GM12891 (cell line): ENCODE results near the gene UBASH3A.

Experiments
- DNase-seq: peaks from one replicate; pipeline ENCODE4 v3.0.0; 2011; ENCODE audit warnings: low spot score; ENCODE audit not compliant: insufficient read length
- FAIRE-seq: peaks from 2 replicates; lab custom pipeline; 2011; peaks lifted over from hg19 to GRCh38; lab: Jason Lieb, UNC
- PAX5 ChIP-seq: IDR thresholded peaks from 2 replicates; pipeline ENCODE4 v1.6.1; 2011; ENCODE audit warnings: low read length, moderate library complexity, mild to moderate bottlenecking; ENCODE audit not compliant: insufficient read depth, severe bottlenecking
- POLR2A ChIP-seq: IDR thresholded peaks from 2 replicates; pipeline ENCODE4 v1.6.1; 2011; ENCODE audit warnings: low read depth, low read length, control low read depth
- POLR2AphosphoS5 ChIP-seq: IDR thresholded peaks from 2 replicates; pipeline ENCODE4 v1.6.1; 2011; ENCODE audit warnings: low read depth, low read length, control low read depth
- POU2F2 ChIP-seq: IDR thresholded peaks from 2 replicates; pipeline ENCODE4 v1.6.1; 2011; ENCODE audit warnings: low read depth, mild to moderate bottlenecking, control low read depth, low read length, moderate library complexity
- SPI1 ChIP-seq: IDR thresholded peaks from 2 replicates; pipeline ENCODE4 v1.6.1; 2011; ENCODE audit warnings: low read depth, low read length, control low read depth
- TAF1 ChIP-seq: IDR thresholded peaks from 2 replicates; pipeline ENCODE4 v1.6.1; 2011; ENCODE audit warnings: low read depth, low read length, control low read depth

Gene UBASH3A

DNA sequence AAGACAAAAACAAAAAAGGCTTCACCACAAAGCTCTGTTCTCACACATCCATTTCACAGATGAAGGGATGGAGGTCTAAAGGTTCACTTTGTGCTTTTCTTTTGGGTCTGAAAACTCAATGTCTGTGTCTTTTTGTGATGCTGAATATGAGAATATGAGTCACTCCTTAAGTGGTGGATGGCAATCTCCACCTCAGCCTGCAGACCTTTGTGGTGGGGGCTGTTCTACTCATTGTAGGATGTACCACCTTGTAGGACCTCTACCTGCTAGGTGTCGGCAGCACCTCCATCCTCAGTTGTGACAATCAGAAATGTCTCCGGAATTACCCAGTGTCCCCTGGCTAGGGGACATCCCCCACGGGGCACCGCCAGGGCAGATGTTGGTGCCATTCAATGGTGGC is 42.8 kb downstream of the UBASH3A start:
- TF ChIP-seq POU2F2 (no peak), POLR2AphosphoS5 (no peak), TAF1 (no peak), PAX5 (no peak), POLR2A (no peak), SPI1 (no peak)
- FAIRE-seq (peak; percentile 20), DNase-seq (no peak)

- FAIRE-seq (no peak), DNase-seq (no peak)
- TF ChIP-seq POLR2A (no peak), POLR2AphosphoS5 (no peak), PAX5 (no peak), TAF1 (no peak), POU2F2 (no peak), SPI1 (no peak)
Observed at GRCh38 chr21:42447182-42447581, 43.5 kb downstream of the UBASH3A start.

GRCh38 chr21:42447732-42448131 is 44.0 kb downstream of the UBASH3A start:
- peak; percentile 86 for FAIRE-seq
- TF ChIP-seq POLR2A (no peak), TAF1 (no peak), POU2F2 (0 out of 2 replicates have a peak, but pooled peaks have one; percentile 25)
- no peak for DNase-seq

GRCh38 chr21:42448686-42449085 is 45.0 kb downstream of the UBASH3A start:
- FAIRE-seq = no peak
- DNase-seq = no peak
- no peak for TF ChIP-seq POLR2AphosphoS5
- TF ChIP-seq PAX5 = no peak
- no peak for TF ChIP-seq TAF1
- no peak for TF ChIP-seq POLR2A
- TF ChIP-seq POU2F2 = no peak
- TF ChIP-seq SPI1 = no peak

DNA sequence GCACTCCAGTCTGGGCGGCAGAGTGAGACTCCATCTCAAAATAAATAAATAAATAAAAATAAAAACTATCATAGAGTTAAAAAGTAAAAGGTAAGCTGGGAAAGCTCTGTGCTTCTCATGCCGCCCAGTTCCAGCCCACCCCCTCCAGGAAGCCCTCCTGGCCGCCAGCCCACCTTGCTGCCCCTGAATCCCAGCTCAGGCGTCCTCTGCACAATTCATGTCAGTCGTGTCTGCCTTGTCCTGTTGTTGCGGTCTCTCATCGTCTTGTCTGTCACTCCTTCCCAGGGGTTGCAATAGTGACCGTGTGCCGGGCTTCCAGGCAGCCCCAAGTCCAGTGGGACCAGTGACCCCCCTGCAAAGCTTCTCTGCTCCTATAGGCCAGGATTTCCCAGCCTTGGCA is 48.2 kb downstream of the UBASH3A start:
- no peak for DNase-seq
- TF ChIP-seq POLR2A = no peak
- TF ChIP-seq TAF1 = no peak
- TF ChIP-seq PAX5 = no peak
- TF ChIP-seq SPI1 = no peak
- no peak for TF ChIP-seq POU2F2
- TF ChIP-seq POLR2AphosphoS5 = no peak
- FAIRE-seq = no peak

DNA sequence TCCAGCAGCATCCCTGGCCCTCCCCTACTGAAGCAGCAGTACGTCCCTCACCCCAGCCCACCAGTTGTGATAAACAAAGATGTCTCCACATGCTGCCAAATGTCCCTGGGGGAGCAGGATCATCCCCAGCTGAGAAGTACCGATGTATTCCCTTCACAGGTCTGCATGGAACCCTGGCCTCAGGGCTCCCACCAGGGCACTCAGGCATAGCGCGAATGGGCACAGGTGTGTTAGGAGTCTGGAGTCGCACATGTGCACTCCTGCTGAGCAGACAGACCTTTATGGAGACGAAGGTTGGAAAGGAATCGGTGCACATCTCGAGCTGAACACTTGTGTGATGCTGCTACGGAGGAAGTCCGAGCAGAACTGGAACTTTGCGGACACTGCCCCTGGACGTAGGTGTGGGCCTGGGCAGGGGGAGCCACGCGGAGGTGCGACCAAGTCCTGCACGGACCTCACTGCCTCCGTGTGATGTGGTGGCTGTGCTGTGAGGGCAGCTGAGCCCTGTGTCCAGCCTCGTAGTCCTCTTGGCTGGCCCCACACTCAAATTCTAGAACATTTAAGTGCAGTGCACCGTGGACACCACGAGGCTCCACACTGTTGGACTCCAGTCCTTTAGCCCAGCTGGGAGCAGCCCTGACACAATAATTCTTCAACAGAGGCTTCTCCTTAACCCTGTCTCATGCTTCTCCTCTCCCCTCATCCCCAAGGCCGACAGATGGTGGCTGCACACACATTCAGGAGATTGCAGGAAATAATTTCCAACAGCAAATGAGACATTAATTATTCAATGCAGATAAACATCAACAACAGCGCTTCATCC is 48.9 kb downstream of the UBASH3A start:
- TF ChIP-seq PAX5 (no peak), POU2F2 (no peak), TAF1 (no peak), SPI1 (no peak), POLR2A (no peak), POLR2AphosphoS5 (no peak)
- no peak for FAIRE-seq

DNA sequence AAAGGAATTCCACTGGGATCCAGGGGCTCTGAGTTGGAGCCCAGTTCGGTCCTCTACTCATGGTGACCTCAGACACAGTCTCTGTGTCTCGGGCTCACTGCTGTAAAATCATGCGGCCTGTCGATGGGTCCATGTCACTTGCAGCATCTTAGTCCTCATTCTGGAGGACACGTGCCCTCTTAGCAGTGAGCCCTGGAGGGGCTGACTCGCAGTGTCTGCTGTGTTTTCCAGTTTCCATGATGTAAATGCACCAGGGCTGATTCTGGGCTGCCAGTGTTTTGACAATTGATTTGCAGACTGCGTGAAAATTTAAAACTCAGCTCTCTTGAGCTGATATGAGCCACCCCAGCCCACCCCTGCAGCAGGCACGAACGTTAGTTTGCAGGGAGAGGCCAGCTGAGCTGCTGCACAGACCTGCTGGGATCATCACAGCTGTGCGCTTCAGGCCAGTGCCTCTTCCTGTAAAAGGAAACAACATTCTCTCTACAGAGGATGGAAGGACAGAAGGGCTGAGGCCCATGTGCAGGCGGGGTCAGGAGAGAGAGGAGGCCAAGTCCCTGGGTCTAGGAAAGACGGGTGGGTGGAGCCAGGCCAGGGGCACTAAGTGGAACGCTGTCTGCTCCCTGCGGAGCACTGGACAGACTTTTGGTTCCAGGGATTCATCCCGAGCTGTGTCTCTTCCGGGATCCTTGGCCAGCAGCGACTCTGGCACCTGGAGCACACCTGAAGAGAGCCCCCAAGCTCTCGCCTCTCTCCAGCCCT is 49.7 kb downstream of the UBASH3A start:
- FAIRE-seq = no peak
- TF ChIP-seq PAX5 (no peak), TAF1 (no peak), POLR2AphosphoS5 (no peak), POLR2A (no peak), SPI1 (no peak), POU2F2 (no peak)
- no peak for DNase-seq

More for the DNA sequence above, 48.9 kb downstream of the UBASH3A start:
- DNase-seq = no peak

DNA sequence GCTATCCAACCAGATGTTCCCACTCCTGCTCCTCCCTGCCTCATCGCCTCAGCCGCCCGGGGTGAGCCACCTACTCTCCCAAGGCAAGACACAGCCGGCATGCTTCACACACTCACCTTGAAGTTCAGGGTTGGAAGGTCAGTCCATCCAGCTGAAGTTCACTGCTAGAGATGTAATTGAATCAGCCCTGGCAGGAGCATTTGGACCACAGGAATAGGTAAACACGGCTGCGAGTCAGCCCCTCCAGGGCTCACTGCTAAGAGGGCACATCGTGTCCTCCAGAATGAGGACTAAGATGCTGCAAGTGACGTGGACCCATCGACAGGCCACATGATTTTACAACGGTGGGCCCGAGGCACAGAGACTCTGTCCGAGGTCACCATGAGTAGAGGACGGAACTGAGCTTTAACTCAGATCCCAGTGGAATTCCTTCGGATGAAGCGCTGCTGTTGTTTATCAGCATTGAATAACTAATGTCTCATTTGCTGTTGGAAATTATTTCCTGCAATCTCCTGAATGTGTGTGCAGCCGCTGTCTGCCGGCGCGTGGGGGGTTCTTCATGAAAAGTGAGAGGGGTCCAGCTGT is 50.4 kb downstream of the UBASH3A start:
- DNase-seq (no peak), FAIRE-seq (no peak)
- TF ChIP-seq POU2F2 (no peak), TAF1 (no peak), SPI1 (no peak), POLR2AphosphoS5 (no peak), PAX5 (no peak), POLR2A (no peak)

DNA sequence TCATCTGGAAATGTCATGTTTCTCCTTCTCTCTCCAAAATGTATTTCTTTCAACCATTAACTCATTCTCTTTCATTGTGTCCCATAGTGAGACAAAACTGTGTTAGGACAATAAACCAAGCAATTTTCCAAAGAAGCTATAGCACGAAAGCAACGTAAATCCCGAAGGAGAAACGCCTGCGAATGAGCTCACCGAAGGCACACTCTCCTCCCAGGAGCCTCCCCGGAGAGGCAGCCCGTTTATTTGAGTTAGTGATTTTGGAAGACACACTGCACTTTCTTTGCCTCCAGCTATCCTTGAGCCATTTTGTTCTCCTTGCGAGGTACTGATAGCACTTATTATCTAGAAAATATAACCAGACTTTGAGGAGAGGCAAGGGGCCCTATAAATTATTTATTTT is 51.1 kb downstream of the UBASH3A start:
- no peak for TF ChIP-seq POLR2AphosphoS5
- no peak for TF ChIP-seq PAX5
- no peak for TF ChIP-seq TAF1
- no peak for FAIRE-seq
- no peak for DNase-seq

DNA sequence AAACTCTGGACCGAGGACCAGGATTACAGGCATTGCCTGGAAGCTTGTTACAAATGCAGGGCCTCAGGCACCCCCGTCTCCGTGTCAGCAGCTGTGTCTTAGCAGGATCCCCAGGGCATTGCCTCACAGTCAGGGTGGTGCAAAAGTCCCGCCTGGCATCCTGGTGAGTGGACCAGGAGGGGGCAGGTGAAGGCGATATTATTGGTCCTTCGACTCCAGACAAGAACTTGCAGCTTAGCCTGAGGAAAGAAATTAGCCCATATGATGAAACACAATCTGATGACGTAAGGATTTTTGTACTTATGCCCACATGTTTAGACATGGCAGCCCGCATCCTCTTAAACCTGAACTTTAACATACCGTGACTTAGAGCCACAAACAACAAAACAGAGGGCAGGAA is 51.5 kb downstream of the UBASH3A start:
- TF ChIP-seq PAX5 = no peak
- no peak for TF ChIP-seq POLR2AphosphoS5
- TF ChIP-seq SPI1 = no peak
- no peak for TF ChIP-seq TAF1
- no peak for TF ChIP-seq POLR2A
- no peak for TF ChIP-seq POU2F2
- DNase-seq (no peak), FAIRE-seq (no peak)
